Astrocyte of the cerebellum (primary cell): ENCODE measurements around the gene PHF20.

Experiments
- DNase-seq: peaks from one replicate; pipeline ENCODE4 v3.0.0-alpha.2; 2011; ENCODE audit warnings: low read depth
- H3K4me3 ChIP-seq: 2 replicates; pipeline ENCODE4 v1.5.1; 2011; ENCODE audit warnings: mild to moderate bottlenecking, low read depth, low read length, moderate library complexity
- CTCF ChIP-seq: IDR thresholded peaks from 2 replicates; pipeline ENCODE4 v1.5.1; 2012; ENCODE audit warnings: low read length, low read depth, moderate library complexity, mild to moderate bottlenecking; ENCODE audit errors: missing control alignments
- in situ Hi-C: cut with HindIII; loops from 2 replicates; pipeline ENCODE4 v1.10.0; 2017; ENCODE audit warnings: low sequenced_read_pairs

The PHF20 gene

GRCh38 chr20:35828434-35828833 lies 56.6 kb downstream of the PHF20 start:
- in situ Hi-C loops = no loop called here
- no peak overlapping the region for H3K4me3 ChIP-seq
- no peak for TF ChIP-seq CTCF
- DNase-seq = no peak

GRCh38 chr20:35828916-35829315 lies 57.1 kb downstream of the PHF20 start:
- no peak for TF ChIP-seq CTCF
- no peak for DNase-seq
- in situ Hi-C loops = no loop called here
- H3K4me3 ChIP-seq = no peak overlapping the region

GRCh38 chr20:35830264-35830663 lies 58.4 kb downstream of the PHF20 start:
- no peak for TF ChIP-seq CTCF
- in situ Hi-C loops = loop anchor here (10.0 kb wide), 1 partner anchor 55 kb away; the partner anchor contains the start of gene PHF20
- no peak overlapping the region for H3K4me3 ChIP-seq
- no peak for DNase-seq

GRCh38 chr20:35831029-35831428 lies 59.2 kb downstream of the PHF20 start:
- no peak for TF ChIP-seq CTCF
- no peak overlapping the region for H3K4me3 ChIP-seq
- DNase-seq = no peak
- in situ Hi-C loops = loop anchor here (10.0 kb wide), 1 partner anchor 56 kb away; the partner anchor contains the start of gene PHF20

- DNase-seq = no peak
- no peak for TF ChIP-seq CTCF
- in situ Hi-C loops = loop anchor here (10.0 kb wide), 1 partner anchor 57 kb away; the partner anchor contains the start of gene PHF20
- no peak overlapping the region for H3K4me3 ChIP-seq
These were observed 60.2 kb downstream of the PHF20 start for GRCh38 chr20:35831971-35832370.

- in situ Hi-C loops = loop anchor here (10.0 kb wide), 1 partner anchor 58 kb away; the partner anchor contains the start of gene PHF20
- TF ChIP-seq CTCF = no peak
- no peak for DNase-seq
These were observed 61.4 kb downstream of the PHF20 start for GRCh38 chr20:35833241-35833640.

More at GRCh38 chr20:35833241-35833640, 61.4 kb downstream of the PHF20 start:
- H3K4me3 ChIP-seq = no peak overlapping the region
